ENCODE measurements around the gene LMNA.
"Not testable (repeated sequence)": the region's sequence is repeated elsewhere in the genome, so short reads cannot be mapped to it uniquely, and the experiment has no call there.

Gene LMNA

DNA sequence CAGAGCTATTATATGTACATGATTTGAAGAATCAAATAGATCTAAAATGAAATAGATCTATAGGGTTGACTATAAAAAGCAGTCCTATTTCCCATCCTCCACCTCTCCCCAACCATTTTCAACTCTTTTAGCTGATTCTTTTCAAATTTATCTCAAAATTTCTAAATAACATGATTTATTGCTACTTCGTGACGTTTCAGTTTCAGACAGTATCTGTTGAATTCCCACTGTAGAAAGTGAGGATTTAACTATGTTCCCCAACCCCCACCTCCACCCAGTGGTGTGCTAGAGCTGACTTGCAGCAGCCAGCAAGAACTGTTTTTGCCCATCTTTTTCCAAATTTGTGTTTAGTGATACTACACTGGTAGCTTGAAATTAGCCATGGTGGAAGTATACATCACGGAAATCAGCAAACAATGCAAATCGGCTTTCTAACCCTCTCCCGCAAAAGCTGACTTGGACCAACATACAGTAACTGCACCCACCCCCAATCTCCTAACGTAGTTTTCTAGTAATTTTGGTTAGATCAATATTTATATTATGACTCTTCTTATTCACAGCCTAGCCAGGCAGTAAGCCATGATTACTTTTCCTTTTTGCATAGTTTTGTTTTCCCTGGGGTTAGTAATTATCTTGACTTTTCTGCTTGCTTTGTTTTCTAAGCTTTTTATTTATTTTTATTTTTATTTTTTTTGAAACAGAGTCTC is 49.8 kb downstream of the LMNA start:
- DNase-seq: no peak

DNA sequence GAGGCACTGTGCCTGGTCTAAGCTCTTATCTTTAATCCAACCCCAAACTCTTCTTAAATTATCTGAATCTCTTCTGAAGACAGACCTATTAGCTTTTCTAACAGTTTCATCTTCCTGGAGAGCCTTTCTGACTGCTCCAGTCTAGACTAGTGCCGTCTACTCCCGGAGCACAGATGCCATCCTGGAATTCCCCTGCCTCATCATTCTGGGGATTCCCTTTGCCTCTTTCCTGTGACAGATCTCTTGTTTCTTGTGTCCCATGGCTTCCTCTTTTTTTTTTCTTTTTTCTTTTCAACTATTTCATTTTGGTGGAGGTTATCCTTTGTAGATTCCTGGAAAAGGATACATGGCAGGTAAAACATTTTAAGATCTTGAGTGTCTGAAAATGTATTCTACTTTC is 50.6 kb downstream of the LMNA start:
- DNase-seq: no peak

DNA sequence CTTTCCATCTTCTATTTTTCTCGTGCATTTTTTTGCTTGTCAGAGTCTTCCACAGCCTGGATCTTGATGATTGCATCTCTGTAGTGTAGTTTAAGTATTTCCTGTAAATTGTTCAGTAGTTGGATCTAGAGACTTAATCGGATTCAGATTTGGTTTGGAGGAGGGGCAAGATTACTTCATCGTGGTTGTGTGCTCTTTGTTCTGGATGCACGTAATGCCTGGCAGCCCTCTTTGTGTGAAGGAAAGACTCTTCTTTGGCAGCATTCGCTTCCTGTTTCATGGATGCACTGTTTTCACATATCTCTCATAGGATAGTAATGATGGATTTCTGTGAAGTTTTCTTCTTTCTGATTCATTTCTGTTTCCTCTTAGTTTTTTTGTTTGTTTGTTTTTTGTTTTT is 53.0 kb downstream of the LMNA start:
- DNase-seq: no peak

DNA sequence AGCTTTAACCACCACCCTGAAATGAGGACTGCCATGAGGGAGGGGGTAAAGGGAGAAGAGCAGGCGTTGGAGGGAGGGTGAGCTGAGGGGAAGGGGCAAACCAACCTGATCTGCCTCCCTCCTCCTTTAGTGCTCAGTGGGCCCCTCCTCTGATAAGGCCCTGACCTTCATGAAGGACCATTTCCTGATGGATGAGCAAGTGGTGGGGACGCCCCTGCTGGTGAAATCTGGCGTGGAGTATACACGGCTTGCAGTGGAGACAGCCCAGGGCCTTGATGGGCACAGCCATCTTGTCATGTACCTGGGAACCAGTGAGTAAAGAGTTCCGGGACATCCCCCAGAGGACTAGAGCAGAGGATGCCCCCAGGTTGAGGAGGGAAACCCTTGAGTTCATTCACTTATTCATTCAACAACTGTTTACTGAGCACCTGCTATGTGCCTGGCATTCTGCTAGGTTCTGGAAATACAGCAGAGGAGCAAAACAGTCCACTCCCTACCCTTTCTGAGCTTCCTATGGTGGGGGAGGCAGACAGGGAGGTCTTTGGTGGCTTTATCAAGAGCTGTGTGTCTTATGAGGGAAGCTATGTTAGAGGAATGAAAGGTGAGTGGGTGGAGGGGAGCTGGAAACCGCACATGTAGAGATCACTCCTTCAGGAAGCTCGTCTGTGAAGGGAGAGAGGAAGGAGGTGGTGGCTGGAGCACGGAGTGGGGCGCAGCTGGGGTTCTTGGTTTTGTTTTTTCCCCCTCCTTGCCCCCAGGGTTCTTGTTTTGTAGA is 58.4 kb downstream of the LMNA start:
- DNase-seq: no peak

GRCh38 chr1:156176610-156177210 is 62.2 kb downstream of the LMNA start:
- DNase-seq: no peak

DNA sequence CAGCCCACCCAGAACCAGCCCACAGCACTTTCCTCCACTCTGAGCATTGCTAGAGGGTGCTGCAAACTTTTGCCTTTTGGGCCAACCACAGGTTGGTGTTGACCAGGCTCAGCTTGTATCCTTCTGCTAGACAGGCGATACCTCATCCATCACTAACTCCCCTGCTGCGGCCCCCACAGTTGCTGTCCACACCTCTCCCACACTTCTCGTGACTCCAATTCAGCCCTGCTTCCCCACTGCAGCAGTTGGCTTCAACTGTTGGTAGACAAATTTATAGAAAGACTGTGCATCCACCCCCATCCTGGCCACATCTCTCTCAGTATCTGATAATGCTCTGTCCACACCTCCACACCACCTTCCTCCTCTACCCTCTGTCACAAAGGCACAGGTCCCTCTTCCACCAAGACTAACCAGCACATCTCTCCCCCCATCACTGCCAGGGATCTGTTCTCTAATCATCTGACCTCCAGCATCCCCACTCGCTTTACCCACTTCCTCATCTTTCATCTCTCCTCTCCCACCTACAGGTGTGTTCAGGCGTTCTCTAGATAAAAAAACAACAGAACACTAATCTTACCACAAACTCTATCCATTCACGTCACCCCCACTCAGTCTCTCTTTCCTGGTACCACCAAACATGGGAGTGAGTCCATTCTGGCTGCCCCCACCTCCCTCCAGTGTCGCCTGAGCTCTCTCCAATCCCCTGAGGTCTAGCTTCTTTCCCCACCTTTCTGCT is 63.6 kb downstream of the LMNA start:
- no peak for DNase-seq

- no peak for DNase-seq
Observed at GRCh38 chr1:156180471-156180870, 66.0 kb downstream of the LMNA start.

DNA sequence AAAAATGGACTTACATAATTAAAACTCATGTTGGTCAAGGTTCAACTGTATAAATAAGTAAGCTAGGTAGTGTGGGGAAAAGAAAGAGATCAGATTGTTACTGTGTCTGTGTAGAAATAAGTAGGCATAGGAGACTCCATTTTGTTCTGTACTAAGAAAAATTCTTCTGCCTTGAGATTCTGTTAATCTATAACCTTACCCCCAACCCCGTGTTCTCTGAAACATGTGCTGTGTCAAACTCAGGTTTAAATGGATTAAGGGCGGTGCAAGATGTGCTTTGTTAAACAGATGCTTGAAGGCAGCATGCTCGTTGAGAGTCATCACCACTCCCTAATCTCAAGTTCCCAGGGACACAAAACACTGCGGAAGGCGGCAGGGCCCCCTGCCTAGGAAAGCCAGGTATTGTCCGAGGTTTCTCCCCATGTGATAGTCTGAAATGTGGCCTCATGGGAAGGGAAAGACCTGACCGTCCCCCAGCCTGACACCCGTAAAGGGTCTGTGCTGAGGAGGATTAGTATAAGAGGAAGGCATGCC is 66.9 kb downstream of the LMNA start:
- not testable (repeated sequence) for DNase-seq

GRCh38 chr1:156182010-156182779 is 67.7 kb downstream of the LMNA start:
- not testable (repeated sequence) for DNase-seq

DNA sequence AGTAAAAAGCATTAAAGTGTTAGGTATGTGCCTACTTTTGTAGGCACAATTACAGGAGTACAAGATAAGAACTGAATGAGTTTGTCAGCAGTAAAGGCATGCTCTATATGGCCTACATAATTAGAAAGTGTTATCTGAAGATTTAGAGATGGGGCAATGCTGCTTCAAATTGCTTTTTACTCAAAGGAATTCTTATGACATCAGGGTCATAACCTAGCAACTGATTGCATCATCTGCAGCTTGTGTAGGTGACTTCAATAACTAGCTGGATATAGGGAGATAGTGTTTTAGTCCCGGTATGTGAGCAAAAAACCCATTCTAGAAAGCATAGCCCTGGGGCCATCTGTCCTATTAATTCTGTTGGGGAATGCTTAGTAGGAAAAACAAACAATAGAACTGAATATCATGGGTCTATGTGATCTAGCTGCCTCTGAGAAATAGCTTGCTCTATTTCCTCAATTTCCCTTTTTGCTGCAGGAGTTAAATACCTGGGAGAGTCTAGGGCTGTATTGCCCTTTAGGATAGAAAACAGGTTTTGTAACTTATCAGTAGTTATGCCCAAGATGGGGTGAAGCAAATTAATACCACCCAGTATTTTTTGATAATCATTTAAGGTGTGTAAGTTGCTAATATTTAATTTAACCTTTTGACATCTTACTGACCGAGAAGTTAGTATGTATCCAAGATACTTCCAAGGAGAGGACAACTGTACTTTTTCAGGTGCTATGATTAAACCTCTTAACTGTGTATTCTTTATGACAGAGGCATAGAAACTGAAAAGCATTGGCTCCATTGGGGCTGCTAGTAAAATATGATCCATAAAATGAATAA is 72.1 kb downstream of the LMNA start:
- DNase-seq: not testable (repeated sequence)

Data from Kasumi-1 (cell line).